Prostate gland (tissue), 2 donors: Measurements from ENCODE around the gene SCAMP4. TPM values are rescaled to one million over a fixed set of nuclear protein-coding genes. Genes with fewer than 3 reads are reported as not detected.

Experiments used
- DNase-seq: peaks from one replicate; pipeline ENCODE4 v3.0.0-alpha.2; 2019; ENCODE audit warnings: low spot score
- H3K27ac ChIP-seq, 2 donors: fragments of 200-600 bp; sonication (generic); 2 replicates each; pipeline ENCODE4 v1.5.1; 2017 to 2019
- H3K27me3 ChIP-seq: fragments of 200-600 bp; sonication (generic); replicated peaks from 2 replicates; pipeline ENCODE4 v1.5.1; 2019; ENCODE audit not compliant: insufficient read depth
- H3K36me3 ChIP-seq, 2 donors: fragments of 200-600 bp; sonication (generic); 1 replicate in 1 of 2; 2 replicates in 1 of 2; pipeline versions ENCODE4 v1.5.1 to v1.8.1; 2017 to 2019
- H3K4me1 ChIP-seq: fragments of 200-600 bp; sonication (generic); replicated peaks from 2 replicates; pipeline ENCODE4 v1.5.1; 2019
- H3K4me3 ChIP-seq, 2 donors: fragments of 200-600 bp; sonication (generic); 2 replicates each; pipeline ENCODE4 v1.5.1; 2017 to 2019
- H3K9me3 ChIP-seq: fragments of 200-600 bp; sonication (generic); 2 replicates; pipeline ENCODE4 v1.5.1; 2017
- CTCF ChIP-seq, 4 experiments: fragments of 200-600 bp in 2 of 4; fragments of 450-650 bp in 2 of 4; sonication (generic) in 2 of 4; IDR thresholded peaks; 1 replicate in 3 of 4; 2 replicates in 1 of 4; pipeline ENCODE4 v1.5.1; 2016 to 2019; ENCODE audit warnings: antibody characterized with exemption in 4 of 4, mild to moderate bottlenecking in 2 of 4, moderate library complexity in 2 of 4
- POLR2A ChIP-seq: fragments of 450-650 bp; IDR thresholded peaks from one replicate; pipeline ENCODE4 v1.6.1; 2016; ENCODE audit warnings: antibody characterized with exemption, mild to moderate bottlenecking
- POLR2AphosphoS5 ChIP-seq: sonication (generic); formaldehyde crosslinking; IDR thresholded peaks from one replicate; pipeline ENCODE4 v1.6.1; 2017; ENCODE audit warnings: antibody characterized with exemption
- WGBS: methylation state at CpG from one replicate; pipeline ENCODE4 v1.1.5; 2018; 5-methylcytosine and 5-hydroxymethylcytosine counted together
- intact Hi-C: fragments of 100-400 bp; cut with DNase I; formaldehyde crosslinking; loops from one replicate; pipeline ENCODE4 v1.14.2; 2022
- total RNA-seq, 2 donors: library from RNA; depleted of rRNA; stranded (reverse); fragments of >200 nt; gene quantifications; one replicate each; pipeline ENCODE4 v1.1.0, GENCODE V29; 2016

SCAMP4 gene
- total RNA-seq, 2 donors from 2014 or later: 161 to 248 TPM

GRCh38 chr19:1949304-1950101 lies 44.3 kb downstream of the SCAMP4 start:
- Histone ChIP-seq H3K4me1 (no peaks in the 10 kb centered on the region), H3K27me3 (no peaks in the 10 kb centered on the region), H3K27ac (no peak overlapping the region), H3K36me3 (no peaks in the 10 kb centered on the region), H3K9me3 (no peaks in the 10 kb centered on the region), H3K4me3 (no peak overlapping the region)
- TF ChIP-seq POLR2AphosphoS5 (no peak), CTCF (IDR thresholded peaks at IDR 0.05) (no peak), POLR2A (no peak)
- no peak for DNase-seq
- WGBS: 95% methylated on average over 44 of the region's 44 CpGs
- intact Hi-C loops: no loop called here

GRCh38 chr19:1950640-1951039 lies 45.4 kb downstream of the SCAMP4 start:
- H3K9me3 ChIP-seq: no peaks in the 10 kb centered on the region
- H3K27ac ChIP-seq: no peak overlapping the region
- intact Hi-C loops: no loop called here
- no peaks in the 10 kb centered on the region for H3K36me3 ChIP-seq
- 96% methylated on average over 12 of the region's 16 CpGs for WGBS
- H3K4me1 ChIP-seq: no peaks in the 10 kb centered on the region
- H3K27me3 ChIP-seq: no peaks in the 10 kb centered on the region
- no peak overlapping the region for H3K4me3 ChIP-seq
- TF ChIP-seq CTCF (IDR thresholded peaks at IDR 0.05) (no peak), POLR2A (no peak), POLR2AphosphoS5 (no peak)
- DNase-seq: no peak

GRCh38 chr19:1952635-1953034 lies 47.4 kb downstream of the SCAMP4 start:
- intact Hi-C loops: no loop called here
- Histone ChIP-seq H3K27ac (no peak overlapping the region), H3K9me3 (no peaks in the 10 kb centered on the region), H3K36me3 (no peaks in the 10 kb centered on the region), H3K27me3 (no peaks in the 10 kb centered on the region), H3K4me3 (no peak overlapping the region), H3K4me1 (no peaks in the 10 kb centered on the region)
- TF ChIP-seq POLR2AphosphoS5: no peak
- no peak for TF ChIP-seq POLR2A
- no peak for TF ChIP-seq CTCF (IDR thresholded peaks at IDR 0.05)
- 88% methylated on average over 21 of the region's 21 CpGs for WGBS
- no peak for DNase-seq

GRCh38 chr19:1953037-1953436 lies 47.8 kb downstream of the SCAMP4 start:
- H3K4me1 ChIP-seq: no peaks in the 10 kb centered on the region
- DNase-seq: no peak
- intact Hi-C loops: no loop called here
- H3K4me3 ChIP-seq: no peak overlapping the region
- no peak overlapping the region for H3K27ac ChIP-seq
- 86% methylated on average over 18 of the region's 19 CpGs for WGBS
- no peak for TF ChIP-seq CTCF (IDR thresholded peaks at IDR 0.05)
- TF ChIP-seq POLR2AphosphoS5: no peak
- no peak for TF ChIP-seq POLR2A
- H3K36me3 ChIP-seq: no peaks in the 10 kb centered on the region
- no peaks in the 10 kb centered on the region for H3K27me3 ChIP-seq
- no peaks in the 10 kb centered on the region for H3K9me3 ChIP-seq

- no peak overlapping the region for H3K27ac ChIP-seq
- H3K9me3 ChIP-seq: no peaks in the 10 kb centered on the region
- no peaks in the 10 kb centered on the region for H3K4me1 ChIP-seq
- intact Hi-C loops: no loop called here
- WGBS: 86% methylated on average over 22 of the region's 32 CpGs
- DNase-seq: no peak
- no peaks in the 10 kb centered on the region for H3K36me3 ChIP-seq
- H3K4me3 ChIP-seq: no peak overlapping the region
- no peak for TF ChIP-seq CTCF (IDR thresholded peaks at IDR 0.05)
- TF ChIP-seq POLR2AphosphoS5: no peak
- no peak for TF ChIP-seq POLR2A
- H3K27me3 ChIP-seq: no peaks in the 10 kb centered on the region
These were observed 48.4 kb downstream of the SCAMP4 start for GRCh38 chr19:1953441-1954094.
